Measurements from ENCODE around the gene ANKRD2. TPM values are rescaled to one million over a fixed set of nuclear protein-coding genes. Genes with fewer than 3 reads are reported as not detected.

Gene ANKRD2
- total and polyA plus RNA-seq, 10 of the 15 experiments (the other 5 are each of a cell fraction or from before 2014, with no cell fraction given) = 0.18 to 0.23 TPM; not detected in 8

DNA sequence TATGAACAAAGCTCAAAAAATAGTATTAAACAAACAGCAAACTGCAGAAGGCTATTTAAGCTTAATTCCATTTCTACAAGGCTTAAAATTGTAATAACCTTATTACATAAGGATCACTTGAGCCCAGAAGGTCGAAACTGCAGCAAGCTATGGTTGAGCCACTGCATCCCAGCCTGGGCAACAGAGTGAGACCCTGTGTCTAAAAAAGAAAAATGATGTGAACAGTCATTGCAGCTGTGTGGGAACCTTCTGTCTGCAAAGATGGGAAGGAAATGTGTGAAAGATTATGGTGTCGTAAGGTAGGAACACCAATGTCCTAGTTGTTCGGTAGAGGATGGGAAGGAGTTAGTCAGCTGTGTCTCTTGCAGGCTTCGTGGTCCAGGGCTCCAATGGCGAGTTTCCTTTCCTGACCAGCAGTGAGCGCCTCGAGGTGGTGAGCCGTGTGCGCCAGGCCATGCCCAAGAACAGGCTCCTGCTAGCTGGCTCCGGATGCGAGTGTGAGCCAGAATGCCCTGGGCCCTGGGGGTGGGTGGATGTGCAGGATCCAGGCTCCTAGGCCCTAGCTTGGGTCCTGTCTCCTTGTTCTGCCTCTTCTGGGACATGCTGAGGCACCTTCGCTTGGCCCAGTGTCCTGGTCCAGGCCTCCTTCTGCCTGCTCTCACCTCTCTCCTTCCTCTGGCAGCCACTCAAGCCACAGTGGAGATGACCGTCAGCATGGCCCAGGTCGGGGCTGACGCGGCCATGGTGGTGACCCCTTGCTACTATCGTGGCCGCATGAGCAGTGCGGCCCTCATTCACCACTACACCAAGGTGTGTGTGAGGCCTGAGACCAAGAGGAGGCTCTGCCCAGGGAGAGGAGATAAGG is 26.1 kb downstream of the ANKRD2 start (continued):
- TF ChIP-seq, protein P1, sequence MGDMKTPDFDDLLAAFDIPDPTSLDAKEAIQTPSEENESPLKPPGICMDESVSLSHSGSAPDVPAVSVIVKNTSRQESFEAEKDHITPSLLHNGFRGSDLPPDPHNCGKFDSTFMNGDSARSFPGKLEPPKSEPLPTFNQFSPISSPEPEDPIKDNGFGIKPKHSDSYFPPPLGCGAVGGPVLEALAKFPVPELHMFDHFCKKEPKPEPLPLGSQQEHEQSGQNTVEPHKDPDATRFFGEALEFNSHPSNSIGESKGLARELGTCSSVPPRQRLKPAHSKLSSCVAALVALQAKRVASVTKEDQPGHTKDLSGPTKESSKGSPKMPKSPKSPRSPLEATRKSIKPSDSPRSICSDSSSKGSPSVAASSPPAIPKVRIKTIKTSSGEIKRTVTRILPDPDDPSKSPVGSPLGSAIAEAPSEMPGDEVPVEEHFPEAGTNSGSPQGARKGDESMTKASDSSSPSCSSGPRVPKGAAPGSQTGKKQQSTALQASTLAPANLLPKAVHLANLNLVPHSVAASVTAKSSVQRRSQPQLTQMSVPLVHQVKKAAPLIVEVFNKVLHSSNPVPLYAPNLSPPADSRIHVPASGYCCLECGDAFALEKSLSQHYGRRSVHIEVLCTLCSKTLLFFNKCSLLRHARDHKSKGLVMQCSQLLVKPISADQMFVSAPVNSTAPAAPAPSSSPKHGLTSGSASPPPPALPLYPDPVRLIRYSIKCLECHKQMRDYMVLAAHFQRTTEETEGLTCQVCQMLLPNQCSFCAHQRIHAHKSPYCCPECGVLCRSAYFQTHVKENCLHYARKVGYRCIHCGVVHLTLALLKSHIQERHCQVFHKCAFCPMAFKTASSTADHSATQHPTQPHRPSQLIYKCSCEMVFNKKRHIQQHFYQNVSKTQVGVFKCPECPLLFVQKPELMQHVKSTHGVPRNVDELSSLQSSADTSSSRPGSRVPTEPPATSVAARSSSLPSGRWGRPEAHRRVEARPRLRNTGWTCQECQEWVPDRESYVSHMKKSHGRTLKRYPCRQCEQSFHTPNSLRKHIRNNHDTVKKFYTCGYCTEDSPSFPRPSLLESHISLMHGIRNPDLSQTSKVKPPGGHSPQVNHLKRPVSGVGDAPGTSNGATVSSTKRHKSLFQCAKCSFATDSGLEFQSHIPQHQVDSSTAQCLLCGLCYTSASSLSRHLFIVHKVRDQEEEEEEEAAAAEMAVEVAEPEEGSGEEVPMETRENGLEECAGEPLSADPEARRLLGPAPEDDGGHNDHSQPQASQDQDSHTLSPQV (IDR thresholded peaks at IDR 0.05) = no peak
- TF ChIP-seq CHD4 (IDR thresholded peaks at IDR 0.05) (no peak), CBX5 (IDR thresholded peaks at IDR 0.05; ENCODE audit: low read depth) (no peak), CREM (IDR thresholded peaks at IDR 0.05; ENCODE audit: low read depth) (no peak), IKZF1 (conservative IDR thresholded peaks at IDR 0.05) (no peak), TBL1XR1 (IDR thresholded peaks at IDR 0.05; ENCODE audit: low read depth, low read length) (no peak), BCL11A (IDR thresholded peaks at IDR 0.05; ENCODE audit: low read depth, low read length) (no peak), REST (IDR thresholded peaks at IDR 0.05; ENCODE audit: low read depth, low read length) (no peak), EP300 (IDR thresholded peaks at IDR 0.05; ENCODE audit: borderline replicate concordance in 1 of 2, control insufficient read depth in 1 of 2, low read depth in 2 of 2, low read length in 2 of 2) (no peak), BMI1 (IDR thresholded peaks at IDR 0.05; ENCODE audit: borderline replicate concordance) (no peak), MLLT1 (IDR thresholded peaks at IDR 0.05) (no peak)
- TF ChIP-seq, protein P2, sequence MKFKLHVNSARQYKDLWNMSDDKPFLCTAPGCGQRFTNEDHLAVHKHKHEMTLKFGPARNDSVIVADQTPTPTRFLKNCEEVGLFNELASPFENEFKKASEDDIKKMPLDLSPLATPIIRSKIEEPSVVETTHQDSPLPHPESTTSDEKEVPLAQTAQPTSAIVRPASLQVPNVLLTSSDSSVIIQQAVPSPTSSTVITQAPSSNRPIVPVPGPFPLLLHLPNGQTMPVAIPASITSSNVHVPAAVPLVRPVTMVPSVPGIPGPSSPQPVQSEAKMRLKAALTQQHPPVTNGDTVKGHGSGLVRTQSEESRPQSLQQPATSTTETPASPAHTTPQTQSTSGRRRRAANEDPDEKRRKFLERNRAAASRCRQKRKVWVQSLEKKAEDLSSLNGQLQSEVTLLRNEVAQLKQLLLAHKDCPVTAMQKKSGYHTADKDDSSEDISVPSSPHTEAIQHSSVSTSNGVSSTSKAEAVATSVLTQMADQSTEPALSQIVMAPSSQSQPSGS (IDR thresholded peaks at IDR 0.05; ENCODE audit: low read length) = no peak
- TF ChIP-seq, protein P3, sequence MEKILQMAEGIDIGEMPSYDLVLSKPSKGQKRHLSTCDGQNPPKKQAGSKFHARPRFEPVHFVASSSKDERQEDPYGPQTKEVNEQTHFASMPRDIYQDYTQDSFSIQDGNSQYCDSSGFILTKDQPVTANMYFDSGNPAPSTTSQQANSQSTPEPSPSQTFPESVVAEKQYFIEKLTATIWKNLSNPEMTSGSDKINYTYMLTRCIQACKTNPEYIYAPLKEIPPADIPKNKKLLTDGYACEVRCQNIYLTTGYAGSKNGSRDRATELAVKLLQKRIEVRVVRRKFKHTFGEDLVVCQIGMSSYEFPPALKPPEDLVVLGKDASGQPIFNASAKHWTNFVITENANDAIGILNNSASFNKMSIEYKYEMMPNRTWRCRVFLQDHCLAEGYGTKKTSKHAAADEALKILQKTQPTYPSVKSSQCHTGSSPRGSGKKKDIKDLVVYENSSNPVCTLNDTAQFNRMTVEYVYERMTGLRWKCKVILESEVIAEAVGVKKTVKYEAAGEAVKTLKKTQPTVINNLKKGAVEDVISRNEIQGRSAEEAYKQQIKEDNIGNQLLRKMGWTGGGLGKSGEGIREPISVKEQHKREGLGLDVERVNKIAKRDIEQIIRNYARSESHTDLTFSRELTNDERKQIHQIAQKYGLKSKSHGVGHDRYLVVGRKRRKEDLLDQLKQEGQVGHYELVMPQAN (conservative IDR thresholded peaks at IDR 0.05) = no peak

Data from GM12878 (cell line).